Mesendoderm (in vitro differentiated cells): ENCODE measurements around the gene ASCC2.
"Not testable (repeated sequence)": the region's sequence is repeated elsewhere in the genome, so short reads cannot be mapped to it uniquely, and the experiment has no call there.

Source experiments
- DNase-seq: peaks from one replicate; pipeline ENCODE4 v3.0.0; 2013
- H2AK5ac ChIP-seq: 2 replicates; pipeline ENCODE4 v1.6.1; 2013; ENCODE audit warnings: low read length, inconsistent platforms
- H2BK120ac ChIP-seq: 2 replicates; pipeline ENCODE4 v1.6.1; 2013; ENCODE audit warnings: low read depth, mild to moderate bottlenecking, low read length, moderate library complexity, mixed read lengths
- H2BK15ac ChIP-seq: replicated peaks from 2 replicates; pipeline ENCODE4 v1.6.1; 2013; ENCODE audit warnings: low read depth, mild to moderate bottlenecking, moderate library complexity
- H2BK5ac ChIP-seq: 2 replicates; pipeline ENCODE4 v1.6.1; 2013; ENCODE audit warnings: low read length, inconsistent platforms
- H3K18ac ChIP-seq: 2 replicates; pipeline ENCODE4 v1.6.1; 2013; ENCODE audit warnings: mild to moderate bottlenecking, low read length, mixed read lengths
- H3K23ac ChIP-seq: one replicate; pipeline ENCODE4 v1.6.1; 2013; ENCODE audit warnings: low read length
- H3K27ac ChIP-seq: 2 replicates; pipeline ENCODE4 v1.5.1; 2013; ENCODE audit warnings: low read depth, mild to moderate bottlenecking, inconsistent platforms, low read length, moderate library complexity
- H3K27me3 ChIP-seq: 2 replicates; pipeline ENCODE4 v1.6.1; 2013; ENCODE audit warnings: low read length, control low read depth, mild to moderate bottlenecking, inconsistent platforms; ENCODE audit not compliant: insufficient read depth, poor library complexity
- H3K36me3 ChIP-seq: 2 replicates; pipeline ENCODE4 v1.6.1; 2013; ENCODE audit warnings: low read length, inconsistent platforms; ENCODE audit not compliant: control insufficient read depth, insufficient read depth
- H3K4ac ChIP-seq: one replicate; pipeline ENCODE4 v1.6.1; 2013; ENCODE audit warnings: low read depth, mild to moderate bottlenecking, low read length, moderate library complexity
- H3K4me1 ChIP-seq: 2 replicates; pipeline ENCODE4 v1.6.1; 2013; ENCODE audit warnings: low read depth, low read length, inconsistent platforms; ENCODE audit not compliant: control insufficient read depth
- H3K4me2 ChIP-seq: 2 replicates; pipeline ENCODE4 v1.6.1; 2013; ENCODE audit warnings: low read length
- H3K4me3 ChIP-seq: 2 replicates; pipeline ENCODE4 v1.5.1; 2013; ENCODE audit warnings: mild to moderate bottlenecking, low read length
- H3K56ac ChIP-seq: one replicate; pipeline ENCODE4 v1.6.1; 2013; ENCODE audit warnings: low read length
- H3K79me1 ChIP-seq: 2 replicates; pipeline ENCODE4 v1.6.1; 2013; ENCODE audit warnings: low read length, inconsistent platforms
- H3K79me2 ChIP-seq: 2 replicates; pipeline ENCODE4 v1.6.1; 2013; ENCODE audit warnings: mild to moderate bottlenecking, low read length; ENCODE audit not compliant: control insufficient read depth, insufficient read depth
- H3K9ac ChIP-seq: 2 replicates; pipeline ENCODE4 v1.6.1; 2013; ENCODE audit warnings: low read length, inconsistent platforms
- H4K5ac ChIP-seq: one replicate; pipeline ENCODE4 v1.6.1; 2013; ENCODE audit warnings: low read length
- H4K8ac ChIP-seq: one replicate; pipeline ENCODE4 v1.6.1; 2013; ENCODE audit warnings: low read depth, mild to moderate bottlenecking, control low read depth, low read length, moderate library complexity
- WGBS: extraction: QIAGEN DNeasy Blood & Tissue Kit; methylation state at CpG from one replicate; pipeline ENCODE4 v1.1.7; 2013; ENCODE audit warnings: low lambda C conversion rate, missing lambda C conversion rate; ENCODE audit not compliant: insufficient coverage; ENCODE audit errors: extremely low coverage; 5-methylcytosine and 5-hydroxymethylcytosine counted together

ASCC2 gene

DNA sequence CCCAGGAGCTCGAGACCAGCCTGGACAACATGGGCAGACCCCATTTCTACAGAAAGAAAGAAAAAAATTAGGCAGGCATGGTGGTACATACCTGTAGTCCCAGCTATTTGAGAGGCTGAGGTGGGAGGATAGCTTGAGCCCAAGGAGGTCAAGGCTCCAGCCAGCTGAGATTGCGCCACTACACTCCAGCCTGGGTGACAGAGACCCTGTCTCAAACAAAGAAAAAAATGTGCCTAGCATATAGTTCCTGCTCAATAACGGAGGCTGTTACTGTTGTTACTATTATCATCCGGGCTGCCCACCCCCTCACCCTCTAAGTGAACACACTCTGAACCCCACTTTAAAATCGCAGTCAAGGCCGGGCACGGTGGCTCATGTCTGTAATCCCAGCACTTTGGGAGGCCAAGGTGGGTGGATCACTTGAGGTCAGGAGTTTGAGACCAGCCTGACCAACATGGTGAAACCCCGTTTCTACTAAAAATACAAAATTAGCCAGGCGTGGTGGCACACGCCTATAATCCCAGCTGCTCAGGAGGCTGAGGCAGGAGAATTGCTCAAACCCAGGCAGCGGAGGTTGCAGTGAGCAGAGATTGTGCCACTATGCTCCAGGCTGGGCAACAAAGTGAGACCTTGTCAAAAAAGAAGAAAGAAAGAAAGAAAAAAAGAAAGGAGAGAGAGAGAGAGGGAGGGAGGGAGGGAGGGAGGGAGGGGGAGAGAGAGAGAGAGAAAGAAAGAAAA lies 83.2 kb downstream of the ASCC2 start:
- not testable (repeated sequence) for H2BK120ac ChIP-seq, DNase-seq, H3K4ac ChIP-seq, H2BK5ac ChIP-seq, H4K5ac ChIP-seq, H3K4me3 ChIP-seq, H3K9ac ChIP-seq, H3K23ac ChIP-seq, H4K8ac ChIP-seq, H3K36me3 ChIP-seq, H3K79me1 ChIP-seq, H3K56ac ChIP-seq, H3K79me2 ChIP-seq, H3K27me3 ChIP-seq, H2AK5ac ChIP-seq, H3K18ac ChIP-seq, H3K27ac ChIP-seq, H3K4me2 ChIP-seq, H3K4me1 ChIP-seq, H2BK15ac ChIP-seq
- no CpG with 5 or more reads among the region's 11 CpGs for WGBS

DNA sequence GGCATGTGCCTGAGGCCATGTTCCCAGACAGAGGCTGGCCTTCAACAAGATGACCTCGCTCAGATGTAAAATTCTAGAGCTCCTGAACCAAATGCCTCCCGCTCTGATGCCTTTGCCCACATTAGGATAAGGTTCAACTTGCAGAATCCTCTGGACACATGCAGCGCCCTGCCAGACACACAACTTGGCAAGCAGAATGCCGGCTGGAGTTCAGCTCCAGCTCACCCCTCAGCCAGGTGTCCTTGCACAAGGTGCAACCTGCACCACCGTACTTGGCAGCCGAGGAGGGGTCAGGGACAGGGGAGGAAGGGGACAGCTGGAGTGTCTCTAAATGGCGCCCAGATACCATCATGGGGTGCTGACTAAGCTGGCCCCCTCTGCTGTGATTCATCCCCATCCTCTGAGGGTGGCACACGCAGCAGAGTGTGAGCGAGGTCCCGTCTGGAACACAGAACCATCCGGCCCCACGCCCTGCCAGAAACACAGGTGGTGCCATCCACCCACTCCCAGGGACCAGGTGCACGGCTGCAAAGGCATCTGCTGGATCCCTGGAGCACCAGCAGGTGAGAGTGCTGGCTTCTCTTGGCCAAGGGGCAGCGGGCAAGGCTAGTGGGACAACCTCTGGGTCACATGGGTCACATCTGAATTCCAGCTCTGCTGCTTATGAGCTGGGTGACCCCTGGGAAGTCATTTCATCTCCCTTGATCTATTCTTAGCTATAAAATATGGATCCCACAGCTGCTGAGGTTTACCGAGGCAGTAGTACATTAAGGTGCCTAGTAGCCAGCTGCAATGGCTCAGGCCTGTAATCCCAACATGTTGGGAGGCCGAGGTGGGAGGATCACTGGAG lies 84.0 kb downstream of the ASCC2 start:
- Histone ChIP-seq H2AK5ac (no peak overlapping the region), H3K27me3 (no peaks in the 10 kb centered on the region), H2BK5ac (no peak overlapping the region), H3K4me2 (no peak overlapping the region), H3K23ac (no peak overlapping the region), H3K27ac (no peak overlapping the region), H3K4me3 (no peak overlapping the region), H3K79me1 (no peaks in the 10 kb centered on the region), H3K4ac (no peak overlapping the region), H2BK15ac (no peak overlapping the region), H3K18ac (no peak overlapping the region), H3K4me1 (no peaks in the 10 kb centered on the region), H2BK120ac (no peak overlapping the region), H3K36me3 (no peaks in the 10 kb centered on the region), H3K9ac (no peak overlapping the region), H4K5ac (no peak overlapping the region), H3K56ac (no peak overlapping the region), H3K79me2 (no peaks in the 10 kb centered on the region), H4K8ac (no peak overlapping the region)
- WGBS = no CpG with 5 or more reads among the region's 16 CpGs
- DNase-seq = no peak

DNA sequence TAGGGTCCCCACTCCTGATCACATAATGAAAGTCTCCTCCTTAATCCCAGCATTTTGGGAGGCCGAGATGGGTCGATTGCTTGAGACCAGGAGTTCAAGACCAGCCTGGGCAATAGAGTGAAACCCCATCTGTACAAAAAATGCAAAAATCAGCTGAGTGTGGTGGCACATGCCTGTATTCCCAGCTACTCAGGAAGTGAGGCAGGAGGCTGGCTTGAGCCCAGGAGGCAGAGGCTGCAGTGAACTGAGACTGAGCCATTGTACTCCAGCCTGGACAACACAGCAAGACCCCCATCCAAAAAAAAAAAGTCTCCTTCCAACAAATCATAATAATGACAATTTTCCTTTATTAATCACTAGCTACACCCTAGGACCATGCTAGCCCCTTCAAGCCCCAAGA lies 86.4 kb downstream of the ASCC2 start:
- Histone ChIP-seq H4K8ac (no peak overlapping the region), H3K9ac (no peak overlapping the region)

DNA sequence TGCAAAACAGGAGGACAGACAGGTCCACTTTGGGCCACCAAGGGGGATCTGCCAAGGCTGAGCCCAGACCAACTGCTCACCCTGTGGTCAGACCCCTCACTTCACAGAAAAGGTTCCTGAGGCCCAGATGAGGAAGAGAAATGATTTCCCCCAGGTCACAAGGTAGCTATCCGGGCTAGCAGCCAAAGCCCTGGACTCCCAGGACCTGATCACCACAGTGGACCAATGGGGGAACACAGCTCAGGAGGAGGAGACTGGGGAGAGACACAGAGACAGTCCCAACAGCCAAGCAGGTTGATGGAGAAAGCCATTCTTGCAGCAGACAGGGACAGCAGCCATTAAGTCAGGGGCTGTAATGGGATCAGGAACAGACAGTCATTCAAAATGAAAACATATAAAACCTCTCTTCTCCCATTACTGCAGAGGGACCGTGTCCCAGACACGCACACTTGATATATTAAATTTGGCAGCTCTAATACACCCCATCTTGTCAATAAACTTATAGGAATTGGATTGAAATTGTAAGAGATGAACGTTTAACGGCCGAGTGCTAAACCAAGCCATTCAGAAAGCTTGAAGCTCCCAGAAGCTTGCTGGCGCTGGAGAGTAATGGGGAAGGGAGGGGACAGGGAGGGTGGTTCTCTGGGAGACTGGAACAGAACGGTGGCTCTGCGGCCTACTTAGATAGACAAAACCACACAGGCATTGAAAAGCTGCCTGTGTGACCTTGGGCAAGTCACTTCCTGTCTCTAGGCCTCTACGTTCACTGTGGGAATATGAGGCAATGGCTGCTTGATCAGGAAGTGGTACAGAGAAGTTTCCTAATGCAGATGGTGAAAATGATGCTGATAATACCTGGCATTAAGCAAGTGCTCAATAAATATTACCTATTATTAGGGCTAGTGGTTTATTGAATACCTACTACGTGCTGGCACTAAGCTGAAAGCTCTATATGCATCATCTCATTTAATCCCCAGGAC lies 87.2 kb downstream of the ASCC2 start:
- Histone ChIP-seq H3K27ac (no peak overlapping the region), H3K4ac (no peak overlapping the region), H2AK5ac (no peak overlapping the region), H2BK15ac (no peak overlapping the region), H3K23ac (no peak overlapping the region), H3K79me2 (no peaks in the 10 kb centered on the region), H4K8ac (no peak overlapping the region), H3K4me3 (no peak overlapping the region), H3K18ac (no peak overlapping the region), H2BK120ac (no peak overlapping the region), H3K4me2 (no peak overlapping the region), H4K5ac (no peak overlapping the region), H3K9ac (no peak overlapping the region), H2BK5ac (no peak overlapping the region), H3K56ac (no peak overlapping the region), H3K36me3 (no peaks in the 10 kb centered on the region), H3K4me1 (no peaks in the 10 kb centered on the region), H3K27me3 (no peaks in the 10 kb centered on the region), H3K79me1 (no peaks in the 10 kb centered on the region)
- WGBS = no CpG with 5 or more reads among the region's 11 CpGs
- DNase-seq = no peak

More for the DNA sequence above, 86.4 kb downstream of the ASCC2 start:
- no peaks in the 10 kb centered on the region for H3K79me2 ChIP-seq
- no peaks in the 10 kb centered on the region for H3K27me3 ChIP-seq
- H2BK15ac ChIP-seq = no peak overlapping the region
- no peak for DNase-seq
- H3K36me3 ChIP-seq = no peaks in the 10 kb centered on the region
- H3K23ac ChIP-seq = no peak overlapping the region
- no peaks in the 10 kb centered on the region for H3K79me1 ChIP-seq
- no peak overlapping the region for H3K27ac ChIP-seq
- H2AK5ac ChIP-seq = no peak overlapping the region
- H3K18ac ChIP-seq = no peak overlapping the region
- no peak overlapping the region for H3K4me2 ChIP-seq
- H3K4me3 ChIP-seq = no peak overlapping the region
- no peak overlapping the region for H2BK120ac ChIP-seq
- no peak overlapping the region for H3K56ac ChIP-seq
- H3K4ac ChIP-seq = no peak overlapping the region
- no CpG with 5 or more reads among the region's 2 CpGs for WGBS
- H4K5ac ChIP-seq = no peak overlapping the region
- no peak overlapping the region for H2BK5ac ChIP-seq
- no peaks in the 10 kb centered on the region for H3K4me1 ChIP-seq

DNA sequence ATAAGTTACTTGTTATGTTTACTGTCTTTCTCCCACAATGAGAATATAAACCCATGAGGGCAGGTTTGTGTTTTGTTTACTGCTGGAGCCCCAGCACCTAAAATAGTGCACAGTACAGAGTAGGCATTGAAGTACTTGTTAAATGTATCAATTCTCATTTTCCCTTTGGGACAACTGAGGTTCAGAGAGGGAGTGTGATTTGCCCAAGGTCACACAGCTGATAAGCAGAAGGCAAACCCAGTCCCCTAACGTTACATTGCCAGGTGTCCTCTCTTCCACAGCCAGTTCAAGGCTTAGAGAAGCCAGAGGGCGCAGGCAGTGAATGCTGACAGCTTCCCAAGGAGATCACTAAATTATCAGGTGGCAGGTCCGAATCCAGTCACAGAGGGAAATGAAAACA lies 88.0 kb downstream of the ASCC2 start:
- no CpG with 5 or more reads among the region's 3 CpGs for WGBS
- H3K27ac ChIP-seq = no peak overlapping the region
- no peak overlapping the region for H3K56ac ChIP-seq

More for the DNA sequence above, 88.0 kb downstream of the ASCC2 start:
- H3K9ac ChIP-seq = no peak overlapping the region
- H2BK5ac ChIP-seq = no peak overlapping the region
- no peak overlapping the region for H4K8ac ChIP-seq
- no peaks in the 10 kb centered on the region for H3K27me3 ChIP-seq
- no peak overlapping the region for H3K4me3 ChIP-seq
- H2AK5ac ChIP-seq = no peak overlapping the region
- H3K4ac ChIP-seq = no peak overlapping the region
- no peak overlapping the region for H3K18ac ChIP-seq
- no peak overlapping the region for H4K5ac ChIP-seq
- H2BK120ac ChIP-seq = no peak overlapping the region
- H2BK15ac ChIP-seq = no peak overlapping the region
- no peak overlapping the region for H3K4me2 ChIP-seq
- H3K79me1 ChIP-seq = no peaks in the 10 kb centered on the region
- no peak overlapping the region for H3K23ac ChIP-seq
- H3K4me1 ChIP-seq = no peaks in the 10 kb centered on the region
- H3K36me3 ChIP-seq = no peaks in the 10 kb centered on the region
- DNase-seq = no peak
- H3K79me2 ChIP-seq = no peaks in the 10 kb centered on the region
